ENCODE results near the gene PNCK. TPM values are rescaled to one million over a fixed set of nuclear protein-coding genes. Genes with fewer than 3 reads are reported as not detected.

The PNCK gene
- total RNA-seq, 1 experiment from 2014 or later, result 2.3 TPM

DNA sequence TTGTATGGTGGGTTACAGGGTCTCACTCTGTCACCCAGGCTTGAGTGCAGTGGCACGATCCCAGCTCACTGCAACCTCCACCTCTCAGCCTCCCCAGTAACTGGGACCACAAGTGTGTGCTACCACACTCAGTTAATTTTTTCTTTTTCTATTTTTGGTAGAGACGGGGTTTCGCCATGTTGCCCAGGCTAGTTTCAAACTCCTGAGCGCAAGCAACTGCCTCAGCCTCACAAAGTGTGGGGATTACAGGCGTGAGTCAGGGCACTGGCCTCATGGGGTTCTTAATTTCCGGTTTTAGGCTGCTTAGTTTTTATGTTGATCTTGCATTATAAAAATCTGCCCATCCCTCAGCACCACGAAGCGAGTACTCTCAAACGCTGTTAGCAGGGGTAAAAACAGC is 43.8 kb upstream of the PNCK start:
- Histone ChIP-seq H3K4me3 (ENCODE audit: low read depth in 2 of 2, low read length in 2 of 2) (no peak overlapping the region), H3K27ac (ENCODE audit: low read length) (no peak overlapping the region), H3K36me3 (ENCODE audit: control insufficient read depth, insufficient read depth, low read length) (peaks cover 24% of the 10 kb centered on the region), H3K4me1 (ENCODE audit: control insufficient read depth, insufficient read depth, low read length) (peaks cover 6% of the 10 kb centered on the region), H3K27me3 (ENCODE audit: control insufficient read depth, insufficient read depth, low read length) (no peaks in the 10 kb centered on the region), H3K9me3 (ENCODE audit: control insufficient read depth, insufficient read depth, low read depth, low read length) (no peaks in the 10 kb centered on the region)
- DNase-seq (ENCODE audit: low read depth, low spot score), result no peak
- intact Hi-C loops (cut with micrococcal nuclease; ENCODE audit: unreplicated experiment), result no loop called here
- in situ Hi-C loops (cut with HindIII; ENCODE audit: low pct_unique_long_range_greater_than_20kb, low sequenced_read_pairs), result no loop called here
- BruUV-seq (replicated peaks), result no TSS peak
- no peak for ATAC-seq
- TF ChIP-seq SIN3A (IDR thresholded peaks at IDR 0.05; ENCODE audit: borderline replicate concordance, insufficient read depth, low read depth, low read length) (no peak), POLR2AphosphoS5 (IDR thresholded peaks at IDR 0.05; ENCODE audit: low read depth, low read length) (no peak), TCF7L2 (IDR thresholded peaks at IDR 0.05; ENCODE audit: low read depth, low read length) (no peak)
- TF ChIP-seq, protein P1, sequence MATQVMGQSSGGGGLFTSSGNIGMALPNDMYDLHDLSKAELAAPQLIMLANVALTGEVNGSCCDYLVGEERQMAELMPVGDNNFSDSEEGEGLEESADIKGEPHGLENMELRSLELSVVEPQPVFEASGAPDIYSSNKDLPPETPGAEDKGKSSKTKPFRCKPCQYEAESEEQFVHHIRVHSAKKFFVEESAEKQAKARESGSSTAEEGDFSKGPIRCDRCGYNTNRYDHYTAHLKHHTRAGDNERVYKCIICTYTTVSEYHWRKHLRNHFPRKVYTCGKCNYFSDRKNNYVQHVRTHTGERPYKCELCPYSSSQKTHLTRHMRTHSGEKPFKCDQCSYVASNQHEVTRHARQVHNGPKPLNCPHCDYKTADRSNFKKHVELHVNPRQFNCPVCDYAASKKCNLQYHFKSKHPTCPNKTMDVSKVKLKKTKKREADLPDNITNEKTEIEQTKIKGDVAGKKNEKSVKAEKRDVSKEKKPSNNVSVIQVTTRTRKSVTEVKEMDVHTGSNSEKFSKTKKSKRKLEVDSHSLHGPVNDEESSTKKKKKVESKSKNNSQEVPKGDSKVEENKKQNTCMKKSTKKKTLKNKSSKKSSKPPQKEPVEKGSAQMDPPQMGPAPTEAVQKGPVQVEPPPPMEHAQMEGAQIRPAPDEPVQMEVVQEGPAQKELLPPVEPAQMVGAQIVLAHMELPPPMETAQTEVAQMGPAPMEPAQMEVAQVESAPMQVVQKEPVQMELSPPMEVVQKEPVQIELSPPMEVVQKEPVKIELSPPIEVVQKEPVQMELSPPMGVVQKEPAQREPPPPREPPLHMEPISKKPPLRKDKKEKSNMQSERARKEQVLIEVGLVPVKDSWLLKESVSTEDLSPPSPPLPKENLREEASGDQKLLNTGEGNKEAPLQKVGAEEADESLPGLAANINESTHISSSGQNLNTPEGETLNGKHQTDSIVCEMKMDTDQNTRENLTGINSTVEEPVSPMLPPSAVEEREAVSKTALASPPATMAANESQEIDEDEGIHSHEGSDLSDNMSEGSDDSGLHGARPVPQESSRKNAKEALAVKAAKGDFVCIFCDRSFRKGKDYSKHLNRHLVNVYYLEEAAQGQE (IDR thresholded peaks at IDR 0.05; ENCODE audit: insufficient read depth in 1 of 2, low read depth in 2 of 2, low read length in 1 of 2), result no peak
- TF ChIP-seq, protein P2, sequence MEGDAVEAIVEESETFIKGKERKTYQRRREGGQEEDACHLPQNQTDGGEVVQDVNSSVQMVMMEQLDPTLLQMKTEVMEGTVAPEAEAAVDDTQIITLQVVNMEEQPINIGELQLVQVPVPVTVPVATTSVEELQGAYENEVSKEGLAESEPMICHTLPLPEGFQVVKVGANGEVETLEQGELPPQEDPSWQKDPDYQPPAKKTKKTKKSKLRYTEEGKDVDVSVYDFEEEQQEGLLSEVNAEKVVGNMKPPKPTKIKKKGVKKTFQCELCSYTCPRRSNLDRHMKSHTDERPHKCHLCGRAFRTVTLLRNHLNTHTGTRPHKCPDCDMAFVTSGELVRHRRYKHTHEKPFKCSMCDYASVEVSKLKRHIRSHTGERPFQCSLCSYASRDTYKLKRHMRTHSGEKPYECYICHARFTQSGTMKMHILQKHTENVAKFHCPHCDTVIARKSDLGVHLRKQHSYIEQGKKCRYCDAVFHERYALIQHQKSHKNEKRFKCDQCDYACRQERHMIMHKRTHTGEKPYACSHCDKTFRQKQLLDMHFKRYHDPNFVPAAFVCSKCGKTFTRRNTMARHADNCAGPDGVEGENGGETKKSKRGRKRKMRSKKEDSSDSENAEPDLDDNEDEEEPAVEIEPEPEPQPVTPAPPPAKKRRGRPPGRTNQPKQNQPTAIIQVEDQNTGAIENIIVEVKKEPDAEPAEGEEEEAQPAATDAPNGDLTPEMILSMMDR (IDR thresholded peaks at IDR 0.05), result no peak
- ChIA-PET CTCF (no interaction called here), POLR2A (no interaction called here)

DNA sequence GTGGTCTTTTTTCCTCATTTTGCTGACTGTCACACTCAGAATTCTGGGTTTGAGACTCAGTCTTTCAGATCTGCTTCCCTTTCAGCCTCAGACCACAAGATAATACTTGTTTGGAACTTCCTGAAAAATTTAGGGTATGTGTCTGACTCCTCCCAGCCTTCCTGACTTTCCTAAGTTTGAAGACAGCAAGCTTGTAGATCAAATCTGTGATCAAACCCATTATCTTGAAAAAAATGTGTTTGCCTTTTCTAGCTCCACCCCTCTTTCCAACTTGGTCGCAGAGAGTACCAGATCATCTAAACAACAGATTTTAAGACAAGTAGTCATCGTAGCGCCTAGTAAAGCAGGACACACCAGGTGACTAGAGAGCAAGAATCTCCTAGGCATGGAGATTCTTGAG is 40.6 kb upstream of the PNCK start:
- Histone ChIP-seq H3K9me3 (ENCODE audit: control insufficient read depth, insufficient read depth, low read depth, low read length) (no peaks in the 10 kb centered on the region), H3K4me1 (ENCODE audit: control insufficient read depth, insufficient read depth, low read length) (no peaks in the 10 kb centered on the region), H3K36me3 (ENCODE audit: control insufficient read depth, insufficient read depth, low read length) (peaks cover 9% of the 10 kb centered on the region; the same call in 1 of the 2 replicates), H3K27ac (ENCODE audit: low read length) (no peak overlapping the region), H3K27me3 (ENCODE audit: control insufficient read depth, insufficient read depth, low read length) (no peaks in the 10 kb centered on the region), H3K4me3 (ENCODE audit: low read depth in 2 of 2, low read length in 2 of 2) (no peak overlapping the region)
- BruUV-seq (replicated peaks), result no TSS peak
- TF ChIP-seq TCF7L2 (IDR thresholded peaks at IDR 0.05; ENCODE audit: low read depth, low read length) (no peak), SIN3A (IDR thresholded peaks at IDR 0.05; ENCODE audit: borderline replicate concordance, insufficient read depth, low read depth, low read length) (no peak), POLR2AphosphoS5 (IDR thresholded peaks at IDR 0.05; ENCODE audit: low read depth, low read length) (no peak)
- TF ChIP-seq, protein P1 (IDR thresholded peaks at IDR 0.05; ENCODE audit: insufficient read depth in 1 of 2, low read depth in 2 of 2, low read length in 1 of 2), result no peak
- TF ChIP-seq, protein P2 (IDR thresholded peaks at IDR 0.05), result no peak
- ChIA-PET POLR2A (no interaction called here), CTCF (no interaction called here)
- ATAC-seq (no peak), DNase-seq (ENCODE audit: low read depth, low spot score) (no peak)
- intact Hi-C loops (cut with micrococcal nuclease; ENCODE audit: unreplicated experiment) (no loop called here), in situ Hi-C loops (cut with HindIII; ENCODE audit: low pct_unique_long_range_greater_than_20kb, low sequenced_read_pairs) (no loop called here)
